A549 (cell line): ENCODE measurements around the gene HAVCR2. TPM values are rescaled to one million over a fixed set of nuclear protein-coding genes. Genes with fewer than 3 reads are reported as not detected.

Source experiments
- ATAC-seq, 2 experiments: fragments of 200-7000 bp in 1 of 2; fragments of >200 bp in 1 of 2; cut with Nextera tagmentation in 1 of 2; cut with Tn5 transposase in 1 of 2; 3 replicates each; pipeline versions ENCODE4 v1.8.0 to v1.9.1; 2018 to 2020; ENCODE audit warnings: mild to moderate bottlenecking in 1 of 2, moderate library complexity in 1 of 2
- CTCF ChIA-PET: fragments of 300-600 bp; sonication (Branson Sonifier 250); formaldehyde crosslinking; extraction: SDS; loops from one replicate; lab custom pipeline; 2021; ENCODE audit warnings: antibody characterized with exemption, inconsistent platforms; lab: Yijun Ruan, JAX
- POLR2A ChIA-PET: fragments of 350-600 bp; formaldehyde crosslinking; extraction: SDS; loops from one replicate; lab custom pipeline; 2021; ENCODE audit warnings: antibody characterized with exemption, inconsistent platforms; lab: Yijun Ruan, JAX
- DNase-seq, 2 experiments: peaks; one replicate each; pipeline versions ENCODE4 v3.0.0 to v3.0.0-alpha.2; 2011 to 2016; ENCODE audit warnings: low read depth in 1 of 2, low spot score in 1 of 2
- FAIRE-seq: peaks from 2 replicates; lab custom pipeline; 2011; peaks lifted over from hg19 to GRCh38; lab: Jason Lieb, UNC
- H3K27ac ChIP-seq, 2 experiments: fragments of >200 bp; sonication (Bioruptor Twin); formaldehyde crosslinking; 3 replicates each; pipeline ENCODE4 v1.5.1; 2016 to 2017
- H3K4me1 ChIP-seq: fragments of >200 bp; sonication (Bioruptor Twin); formaldehyde crosslinking; 3 replicates; pipeline ENCODE4 v1.6.1; 2016
- H3K4me2 ChIP-seq: fragments of >200 bp; sonication (Bioruptor Twin); formaldehyde crosslinking; 3 replicates; pipeline ENCODE4 v1.6.1; 2016
- H3K4me3 ChIP-seq: fragments of >200 bp; sonication (Bioruptor Twin); formaldehyde crosslinking; 3 replicates; pipeline ENCODE4 v1.5.1; 2016
- H3K9me3 ChIP-seq: fragments of >200 bp; sonication (Bioruptor Twin); formaldehyde crosslinking; 3 replicates; pipeline ENCODE4 v1.6.1; 2016
- CBX2 ChIP-seq: fragments of 200-600 bp; sonication (generic); IDR thresholded peaks from 2 replicates; pipeline ENCODE4 v1.6.1; 2016; ENCODE audit warnings: low read depth, mild to moderate bottlenecking, borderline replicate concordance
- CEBPB ChIP-seq, 2 experiments: fragments of >200 bp in 1 of 2; sonication (Bioruptor Twin) in 1 of 2; formaldehyde crosslinking in 1 of 2; IDR thresholded peaks; 2 replicates each; pipeline ENCODE4 v1.6.1; 2012 to 2016
- EHF ChIP-seq: fragments of 250-450 bp; sonication (Bioruptor Pico); IDR thresholded peaks from 2 replicates; pipeline ENCODE4 v1.5.0; 2020; ENCODE audit warnings: mild to moderate bottlenecking
- FOSB ChIP-seq: fragments of 250-450 bp; sonication (Bioruptor Pico); IDR thresholded peaks from 2 replicates; pipeline ENCODE4 v1.5.0; 2020; ENCODE audit warnings: mild to moderate bottlenecking, moderate library complexity
- FOSL2 ChIP-seq, 2 experiments: fragments of 450-650 bp in 1 of 2; fragments of >200 bp in 1 of 2; sonication (Bioruptor Twin) in 1 of 2; formaldehyde crosslinking; IDR thresholded peaks; 2 replicates each; pipeline versions ENCODE4 v1.5.0 to v1.6.1; 2016 to 2020; ENCODE audit warnings: mild to moderate bottlenecking in 1 of 2, moderate library complexity in 1 of 2
- HEYL ChIP-seq: fragments of 250-450 bp; sonication (Bioruptor Pico); IDR thresholded peaks from 2 replicates; pipeline ENCODE4 v1.8.0; 2021; ENCODE audit warnings: mild to moderate bottlenecking, moderate library complexity
- HOXB13 ChIP-seq: fragments of 250-450 bp; sonication (Bioruptor Pico); IDR thresholded peaks from 2 replicates; pipeline ENCODE4 v1.5.0; 2020; ENCODE audit warnings: low read depth, mild to moderate bottlenecking, moderate library complexity
- HOXB5 ChIP-seq: fragments of 250-450 bp; sonication (Bioruptor Pico); IDR thresholded peaks from 2 replicates; pipeline ENCODE4 v1.5.0; 2020; ENCODE audit warnings: mild to moderate bottlenecking, moderate library complexity
- JUN ChIP-seq, 2 experiments: fragments of >200 bp; sonication (Bioruptor Twin); formaldehyde crosslinking; IDR thresholded peaks; 2 replicates in 1 of 2; 3 replicates in 1 of 2; pipeline ENCODE4 v1.6.1; 2016 to 2017
- JUNB ChIP-seq: fragments of >200 bp; sonication (Bioruptor Twin); formaldehyde crosslinking; IDR thresholded peaks from 2 replicates; pipeline ENCODE4 v1.6.1; 2016
- KDM5A ChIP-seq: fragments of 200-600 bp; sonication (generic); IDR thresholded peaks from 2 replicates; pipeline ENCODE4 v1.6.1; 2016; ENCODE audit warnings: antibody characterized with exemption, mild to moderate bottlenecking
- MAZ ChIP-seq: fragments of 150-350 bp; IDR thresholded peaks from 2 replicates; pipeline ENCODE4 v1.6.1; 2014; ENCODE audit warnings: antibody characterized with exemption, low read depth, low read length, borderline replicate concordance
- MYC ChIP-seq: IDR thresholded peaks from 2 replicates; pipeline ENCODE4 v1.6.1; 2012; ENCODE audit warnings: mild to moderate bottlenecking, inconsistent platforms, low read length, improper control_type of control experiment, borderline replicate concordance
- NFE2L2 ChIP-seq: fragments of 150-350 bp; conservative IDR thresholded peaks from 2 replicates; pipeline ENCODE4 v1.6.1; 2014; ENCODE audit warnings: low read length
- RARB ChIP-seq: fragments of 250-450 bp; sonication (Bioruptor Pico); IDR thresholded peaks from 2 replicates; pipeline ENCODE4 v1.8.0; 2021; ENCODE audit warnings: mild to moderate bottlenecking, moderate library complexity
- SREBF2 ChIP-seq: fragments of 450-650 bp; IDR thresholded peaks from 2 replicates; pipeline ENCODE4 v1.6.1; 2014; ENCODE audit warnings: mild to moderate bottlenecking, moderate library complexity
- ZNF302 ChIP-seq: fragments of 250-450 bp; sonication (Bioruptor Pico); IDR thresholded peaks from 2 replicates; pipeline ENCODE4 v1.9.0; 2021; ENCODE audit warnings: inconsistent platforms, mild to moderate bottlenecking, moderate library complexity
- WGBS: methylation state at CpG from one replicate; pipeline ENCODE4 v1.1.6; 2017; ENCODE audit errors: missing lambda C conversion rate; 5-methylcytosine and 5-hydroxymethylcytosine counted together
- polyA plus RNA-seq, 4 experiments: library from polyadenylated mRNA; depleted of rRNA in 3 of 4; stranded (reverse); fragments of >200 nt; fragmentation: RNase III in 1 of 4; extraction: RNeasy Plus Mini Kit Qiagen cat#74134 plus additional on column Dnase treatment in 1 of 4; gene quantifications; 2 replicates in 3 of 4; 3 replicates in 1 of 4; pipeline ENCODE4 v1.2.3, GENCODE V29; 2011 to 2017
- TF ChIP-seq, protein P1 (sequence below): fragments of 150-350 bp; IDR thresholded peaks from 2 replicates; pipeline ENCODE4 v1.6.1; 2014; ENCODE audit warnings: low read depth, mild to moderate bottlenecking, low read length
- TF ChIP-seq, protein P2 (sequence below): IDR thresholded peaks from 2 replicates; pipeline ENCODE4 v1.6.1; 2012
- TF ChIP-seq, protein P3 (sequence below): fragments of 250-450 bp; sonication (Bioruptor Pico); IDR thresholded peaks from 2 replicates; pipeline ENCODE4 v1.5.0; 2020; ENCODE audit warnings: low read depth, mild to moderate bottlenecking, moderate library complexity

Gene HAVCR2
- polyA plus RNA-seq, 2 of the 4 experiments (the other 2 are of a cell fraction), result 0.13 to 0.17 TPM

GRCh38 chr5:157142317-157143126 lies 33.7 kb upstream of the HAVCR2 start, which contains the start of gene MED7 (continued):
- TF ChIP-seq MYC, result no peak
- TF ChIP-seq, protein P1, sequence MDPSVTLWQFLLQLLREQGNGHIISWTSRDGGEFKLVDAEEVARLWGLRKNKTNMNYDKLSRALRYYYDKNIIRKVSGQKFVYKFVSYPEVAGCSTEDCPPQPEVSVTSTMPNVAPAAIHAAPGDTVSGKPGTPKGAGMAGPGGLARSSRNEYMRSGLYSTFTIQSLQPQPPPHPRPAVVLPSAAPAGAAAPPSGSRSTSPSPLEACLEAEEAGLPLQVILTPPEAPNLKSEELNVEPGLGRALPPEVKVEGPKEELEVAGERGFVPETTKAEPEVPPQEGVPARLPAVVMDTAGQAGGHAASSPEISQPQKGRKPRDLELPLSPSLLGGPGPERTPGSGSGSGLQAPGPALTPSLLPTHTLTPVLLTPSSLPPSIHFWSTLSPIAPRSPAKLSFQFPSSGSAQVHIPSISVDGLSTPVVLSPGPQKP, result no peak
- no peak for TF ChIP-seq FOSL2 (IDR thresholded peaks at IDR 0.05)
- no peak for TF ChIP-seq FOSL2 (CRISPR knock-in tag; IDR thresholded peaks at IDR 0.05)
- peak; percentile 77 to 81; a peak in 4 of 5 replicates for TF ChIP-seq JUN (IDR thresholded peaks at IDR 0.05)
- TF ChIP-seq ZNF302 (CRISPR knock-in tag), result no peak
- no peak for TF ChIP-seq SREBF2
- TF ChIP-seq HEYL, result no peak
- no peak for TF ChIP-seq MAZ
- no peak for TF ChIP-seq JUNB
- no peak for TF ChIP-seq HOXB13
- TF ChIP-seq HOXB5, result no peak

- POLR2A ChIA-PET, result no interaction called here
- no peak for TF ChIP-seq CEBPB (IDR thresholded peaks at IDR 0.05)
- no peak for TF ChIP-seq RARB (CRISPR knock-in tag)
- no peak for TF ChIP-seq HEYL
- TF ChIP-seq, protein P2, sequence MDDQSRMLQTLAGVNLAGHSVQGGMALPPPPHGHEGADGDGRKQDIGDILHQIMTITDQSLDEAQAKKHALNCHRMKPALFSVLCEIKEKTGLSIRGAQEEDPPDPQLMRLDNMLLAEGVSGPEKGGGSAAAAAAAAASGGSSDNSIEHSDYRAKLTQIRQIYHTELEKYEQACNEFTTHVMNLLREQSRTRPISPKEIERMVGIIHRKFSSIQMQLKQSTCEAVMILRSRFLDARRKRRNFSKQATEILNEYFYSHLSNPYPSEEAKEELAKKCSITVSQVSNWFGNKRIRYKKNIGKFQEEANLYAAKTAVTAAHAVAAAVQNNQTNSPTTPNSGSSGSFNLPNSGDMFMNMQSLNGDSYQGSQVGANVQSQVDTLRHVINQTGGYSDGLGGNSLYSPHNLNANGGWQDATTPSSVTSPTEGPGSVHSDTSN, result no peak
- no peak for TF ChIP-seq NFE2L2
- TF ChIP-seq FOSL2 (IDR thresholded peaks at IDR 0.05), result no peak
- TF ChIP-seq FOSL2 (CRISPR knock-in tag; IDR thresholded peaks at IDR 0.05), result no peak
- TF ChIP-seq CBX2, result no peak
- TF ChIP-seq EHF (CRISPR knock-in tag), result no peak
- TF ChIP-seq, protein P3, sequence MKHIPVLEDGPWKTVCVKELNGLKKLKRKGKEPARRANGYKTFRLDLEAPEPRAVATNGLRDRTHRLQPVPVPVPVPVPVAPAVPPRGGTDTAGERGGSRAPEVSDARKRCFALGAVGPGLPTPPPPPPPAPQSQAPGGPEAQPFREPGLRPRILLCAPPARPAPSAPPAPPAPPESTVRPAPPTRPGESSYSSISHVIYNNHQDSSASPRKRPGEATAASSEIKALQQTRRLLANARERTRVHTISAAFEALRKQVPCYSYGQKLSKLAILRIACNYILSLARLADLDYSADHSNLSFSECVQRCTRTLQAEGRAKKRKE, result no peak
- no peak for TF ChIP-seq HOXB13
- no peak for TF ChIP-seq FOSB (CRISPR knock-in tag)
- no peak for TF ChIP-seq KDM5A
- TF ChIP-seq, protein P1, result no peak
- TF ChIP-seq, all 56 proteins: peak for 0
- FAIRE-seq, result no peak
- no peak for DNase-seq
- Histone ChIP-seq H3K4me3 (no peak overlapping the region), H3K4me1 (peaks cover 8% of the 10 kb centered on the region; the same call in 2 of the 3 replicates), H3K9me3 (no peaks in the 10 kb centered on the region), H3K4me2 (no peak overlapping the region), H3K27ac (no peak overlapping the region)
- no peak for ATAC-seq
- WGBS, result 94% methylated on average over 6 of the region's 6 CpGs
- CTCF ChIA-PET, result interaction anchor here (0.8 to 2.4 kb wide), 2 partner anchors 11 to 113 kb away, joined by 3 to 8 read pairs; no protein-coding TSS in a partner anchor
Measured at GRCh38 chr5:157137691-157138090, 28.8 kb upstream of the HAVCR2 start.
